ENCODE data around the gene LSP1. TPM values are rescaled to one million over a fixed set of nuclear protein-coding genes. Genes with fewer than 3 reads are reported as not detected.

LSP1 gene
- total and polyA plus RNA-seq, 2 of the 13 experiments (the other 11 are each of a cell fraction or from before 2014, with no cell fraction given) = 0.59 to 1.00 TPM

DNA sequence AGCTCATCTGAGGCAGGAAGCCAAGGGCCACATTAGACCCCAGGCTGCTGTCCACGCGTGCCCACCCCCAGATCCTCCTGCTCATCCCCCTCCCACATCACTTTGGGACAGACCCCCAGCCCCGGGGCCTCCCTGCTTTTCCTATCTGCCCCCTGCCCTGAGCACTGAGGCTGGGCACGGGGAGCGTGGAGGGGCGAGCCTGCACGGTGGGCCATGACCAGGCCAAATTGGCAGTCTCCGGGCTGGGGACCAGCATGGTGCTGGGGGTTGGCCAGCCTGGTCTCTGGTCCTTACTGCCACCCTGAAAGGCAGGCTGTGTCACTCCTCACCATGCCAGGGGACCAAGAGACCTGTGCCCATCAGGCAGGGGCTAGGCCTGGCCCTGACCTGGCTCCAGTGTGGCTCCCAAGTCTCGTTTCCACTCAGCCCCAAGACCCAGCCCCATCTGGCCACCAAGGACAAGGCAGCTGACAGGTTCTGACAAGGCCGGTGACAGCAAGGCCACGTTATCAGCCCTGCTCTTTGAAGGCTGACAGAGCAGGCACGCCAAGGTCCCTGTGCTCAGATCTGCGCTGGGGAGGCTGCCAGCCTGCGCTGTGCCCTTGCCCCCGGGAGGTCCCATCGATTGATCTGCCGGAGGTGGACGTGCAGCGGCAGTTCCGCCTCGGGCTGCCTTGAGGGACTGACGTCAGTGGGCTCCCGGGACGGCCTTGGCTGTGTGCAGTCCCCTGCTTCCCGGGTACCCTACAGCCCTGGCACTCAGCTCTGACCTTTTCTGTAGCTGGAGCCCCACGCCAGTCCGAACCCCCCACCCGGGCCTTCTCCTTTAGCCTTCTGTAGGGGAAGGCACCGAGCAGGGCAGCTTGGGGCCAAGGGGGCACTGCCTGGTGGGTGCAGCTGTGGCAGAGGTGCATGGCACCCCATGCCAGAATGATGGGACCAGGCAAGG is 10.5 kb upstream of the LSP1 start (continued):
- TF ChIP-seq ZNF788 (CRISPR knock-in tag; IDR thresholded peaks at IDR 0.05; ENCODE audit: borderline replicate concordance) = peak; percentile 98; the same call in 1 of the 2 replicates
- peak; percentile 70 for TF ChIP-seq IKZF4 (CRISPR knock-in tag; IDR thresholded peaks at IDR 0.05; ENCODE audit: borderline replicate concordance, low read depth, not compliant biosample characterization)
- TF ChIP-seq BCL6 (CRISPR knock-in tag; IDR thresholded peaks at IDR 0.05) = peak; percentile 81
- TF ChIP-seq ZNF331 (CRISPR knock-in tag; IDR thresholded peaks at IDR 0.05) = peak; percentile 85
- TF ChIP-seq CHCHD3 (CRISPR knock-in tag; IDR thresholded peaks at IDR 0.05) = no peak
- TF ChIP-seq SIN3A (IDR thresholded peaks at IDR 0.05; ENCODE audit: borderline replicate concordance, low read depth, low read length) = peak; percentile 66; the same call in 1 of the 2 replicates
- peak; percentile 45 for TF ChIP-seq CEBPG (CRISPR knock-in tag; IDR thresholded peaks at IDR 0.05)
- TF ChIP-seq NR1H2 (CRISPR knock-in tag; IDR thresholded peaks at IDR 0.05; ENCODE audit: borderline replicate concordance, low read depth) = no peak
- peak; percentile 62 for TF ChIP-seq MXD1 (CRISPR knock-in tag; IDR thresholded peaks at IDR 0.05)
- TF ChIP-seq SRSF4 (IDR thresholded peaks at IDR 0.05; ENCODE audit: low read depth, low read length, poor library complexity, severe bottlenecking) = no peak
- TF ChIP-seq DNMT1 (CRISPR knock-in tag; IDR thresholded peaks at IDR 0.05) = peak; percentile 95
- no peak for TF ChIP-seq PTBP1 (IDR thresholded peaks at IDR 0.05; ENCODE audit: low read depth, low read length, poor library complexity, severe bottlenecking)
- TF ChIP-seq ZNF720 (CRISPR knock-in tag; IDR thresholded peaks at IDR 0.05) = no peak
- TF ChIP-seq, protein P1, sequence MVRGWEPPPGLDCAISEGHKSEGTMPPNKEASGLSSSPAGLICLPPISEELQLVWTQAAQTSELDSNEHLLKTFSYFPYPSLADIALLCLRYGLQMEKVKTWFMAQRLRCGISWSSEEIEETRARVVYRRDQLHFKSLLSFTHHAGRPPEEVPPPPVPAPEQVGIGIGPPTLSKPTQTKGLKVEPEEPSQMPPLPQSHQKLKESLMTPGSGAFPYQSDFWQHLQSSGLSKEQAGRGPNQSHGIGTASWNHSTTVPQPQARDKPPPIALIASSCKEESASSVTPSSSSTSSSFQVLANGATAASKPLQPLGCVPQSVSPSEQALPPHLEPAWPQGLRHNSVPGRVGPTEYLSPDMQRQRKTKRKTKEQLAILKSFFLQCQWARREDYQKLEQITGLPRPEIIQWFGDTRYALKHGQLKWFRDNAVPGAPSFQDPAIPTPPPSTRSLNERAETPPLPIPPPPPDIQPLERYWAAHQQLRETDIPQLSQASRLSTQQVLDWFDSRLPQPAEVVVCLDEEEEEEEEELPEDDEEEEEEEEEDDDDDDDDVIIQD (CRISPR knock-in tag; IDR thresholded peaks at IDR 0.05; ENCODE audit: low read depth) = peak; percentile 56; the same call in 1 of the 2 replicates
- TF ChIP-seq ZNF343 (CRISPR knock-in tag; IDR thresholded peaks at IDR 0.05) = no peak
- peak; percentile 74; the same call in 1 of the 2 replicates for TF ChIP-seq ZNF614 (CRISPR knock-in tag; IDR thresholded peaks at IDR 0.05; ENCODE audit: borderline replicate concordance)
- TF ChIP-seq ZNF350 (CRISPR knock-in tag; IDR thresholded peaks at IDR 0.05; ENCODE audit: borderline replicate concordance, low read depth) = peak; percentile 80
- TF ChIP-seq RBAK (CRISPR knock-in tag; IDR thresholded peaks at IDR 0.05) = peak; percentile 45; the same call in 1 of the 2 replicates
- TF ChIP-seq ZNF138 (CRISPR knock-in tag; IDR thresholded peaks at IDR 0.05; ENCODE audit: low read depth) = no peak
- peak; percentile 93 for TF ChIP-seq AHR (CRISPR knock-in tag; IDR thresholded peaks at IDR 0.05)
- peak; percentile 80; the same call in 1 of the 2 replicates for TF ChIP-seq SMAD1 (CRISPR knock-in tag; IDR thresholded peaks at IDR 0.05; ENCODE audit: borderline replicate concordance, low read depth)
- no peak for TF ChIP-seq MAFG (CRISPR knock-in tag; IDR thresholded peaks at IDR 0.05)
- no peak for TF ChIP-seq ZNF496 (CRISPR knock-in tag; IDR thresholded peaks at IDR 0.05; ENCODE audit: insufficient replicate concordance)
- TF ChIP-seq PLSCR1 (CRISPR knock-in tag; IDR thresholded peaks at IDR 0.05; ENCODE audit: borderline replicate concordance) = no peak

All from HepG2 (cell line).